Lower lobe of right lung (tissue), 2 donors: ENCODE results near the gene OXSR1. TPM values are rescaled to one million over a fixed set of nuclear protein-coding genes. Genes with fewer than 3 reads are reported as not detected.
A peak's percentile ranks its signal among the peaks of the same experiment; 100 is the strongest.

ENCODE experiments used
- ATAC-seq, 2 donors: fragments of 200-7000 bp; cut with Tn5 transposase; one replicate each; pipeline ENCODE4 v1.9.1; 2020 to 2022; ENCODE audit warnings: mild to moderate bottlenecking in 2 of 2, moderate library complexity in 2 of 2
- DNase-seq: peaks from one replicate; pipeline ENCODE4 v3.0.0-alpha.2; 2020
- H3K27ac ChIP-seq: fragments of 200-600 bp; one replicate; pipeline ENCODE4 v1.8.0; 2022
- H3K27me3 ChIP-seq: fragments of 200-600 bp; one replicate; pipeline ENCODE4 v1.8.0; 2022; ENCODE audit warnings: low read depth
- H3K36me3 ChIP-seq: fragments of 200-600 bp; one replicate; pipeline ENCODE4 v1.8.0; 2022; ENCODE audit warnings: mild to moderate bottlenecking
- H3K4me1 ChIP-seq: fragments of 200-600 bp; one replicate; pipeline ENCODE4 v1.8.0; 2022
- H3K4me3 ChIP-seq: fragments of 200-600 bp; one replicate; pipeline ENCODE4 v1.8.0; 2022; ENCODE audit warnings: mild to moderate bottlenecking
- H3K9me3 ChIP-seq: fragments of 200-600 bp; one replicate; pipeline ENCODE4 v1.8.0; 2022
- intact Hi-C: fragments of 100-400 bp; cut with DNase I; formaldehyde crosslinking; loops from one replicate; pipeline ENCODE4 v1.11.0; 2022
- total RNA-seq: library from RNA; stranded (reverse); fragmentation: NEBNext Ultra II Directional; extraction: Animal tissue kit (Norgen Biotek cat#: 25700); gene quantifications from one replicate; pipeline ENCODE4 v1.2.1, GENCODE V29; 2021
- TF ChIP-seq, protein P1 (sequence below): fragments of 200-600 bp; IDR thresholded peaks from one replicate; pipeline ENCODE4 v1.8.0; 2022; ENCODE audit warnings: antibody characterized with exemption, mild to moderate bottlenecking
- donor health status: DM: no; HTN: yes; CAD: no; lungs with severe emphysema.

Gene OXSR1
- total RNA-seq, 1 donor from 2014 or later = 29.2 TPM

GRCh38 chr3:38136777-38137614 lies 28.3 kb upstream of the OXSR1 start, which contains the start of gene ACAA1:
ACAA1 (minus strand) TSS chr3:38137127; CDS start chr3:38137035, 92 bp downstream.
- Histone ChIP-seq H3K4me1 (peaks cover 68% of the 10 kb centered on the region), H3K4me3 (peak within 1 kb of the TSS; percentile 97), H3K27me3 (no peaks in the 10 kb centered on the region), H3K9me3 (no peaks in the 10 kb centered on the region), H3K36me3 (peaks cover 48% of the 10 kb centered on the region), H3K27ac (peak within 1 kb of the TSS; percentile 96)
- peak; percentile 100 for DNase-seq
- intact Hi-C loops = no loop called here
- TF ChIP-seq, protein P1, sequence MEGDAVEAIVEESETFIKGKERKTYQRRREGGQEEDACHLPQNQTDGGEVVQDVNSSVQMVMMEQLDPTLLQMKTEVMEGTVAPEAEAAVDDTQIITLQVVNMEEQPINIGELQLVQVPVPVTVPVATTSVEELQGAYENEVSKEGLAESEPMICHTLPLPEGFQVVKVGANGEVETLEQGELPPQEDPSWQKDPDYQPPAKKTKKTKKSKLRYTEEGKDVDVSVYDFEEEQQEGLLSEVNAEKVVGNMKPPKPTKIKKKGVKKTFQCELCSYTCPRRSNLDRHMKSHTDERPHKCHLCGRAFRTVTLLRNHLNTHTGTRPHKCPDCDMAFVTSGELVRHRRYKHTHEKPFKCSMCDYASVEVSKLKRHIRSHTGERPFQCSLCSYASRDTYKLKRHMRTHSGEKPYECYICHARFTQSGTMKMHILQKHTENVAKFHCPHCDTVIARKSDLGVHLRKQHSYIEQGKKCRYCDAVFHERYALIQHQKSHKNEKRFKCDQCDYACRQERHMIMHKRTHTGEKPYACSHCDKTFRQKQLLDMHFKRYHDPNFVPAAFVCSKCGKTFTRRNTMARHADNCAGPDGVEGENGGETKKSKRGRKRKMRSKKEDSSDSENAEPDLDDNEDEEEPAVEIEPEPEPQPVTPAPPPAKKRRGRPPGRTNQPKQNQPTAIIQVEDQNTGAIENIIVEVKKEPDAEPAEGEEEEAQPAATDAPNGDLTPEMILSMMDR = no peak
- peak; percentile 96 to 97 for ATAC-seq

DNA sequence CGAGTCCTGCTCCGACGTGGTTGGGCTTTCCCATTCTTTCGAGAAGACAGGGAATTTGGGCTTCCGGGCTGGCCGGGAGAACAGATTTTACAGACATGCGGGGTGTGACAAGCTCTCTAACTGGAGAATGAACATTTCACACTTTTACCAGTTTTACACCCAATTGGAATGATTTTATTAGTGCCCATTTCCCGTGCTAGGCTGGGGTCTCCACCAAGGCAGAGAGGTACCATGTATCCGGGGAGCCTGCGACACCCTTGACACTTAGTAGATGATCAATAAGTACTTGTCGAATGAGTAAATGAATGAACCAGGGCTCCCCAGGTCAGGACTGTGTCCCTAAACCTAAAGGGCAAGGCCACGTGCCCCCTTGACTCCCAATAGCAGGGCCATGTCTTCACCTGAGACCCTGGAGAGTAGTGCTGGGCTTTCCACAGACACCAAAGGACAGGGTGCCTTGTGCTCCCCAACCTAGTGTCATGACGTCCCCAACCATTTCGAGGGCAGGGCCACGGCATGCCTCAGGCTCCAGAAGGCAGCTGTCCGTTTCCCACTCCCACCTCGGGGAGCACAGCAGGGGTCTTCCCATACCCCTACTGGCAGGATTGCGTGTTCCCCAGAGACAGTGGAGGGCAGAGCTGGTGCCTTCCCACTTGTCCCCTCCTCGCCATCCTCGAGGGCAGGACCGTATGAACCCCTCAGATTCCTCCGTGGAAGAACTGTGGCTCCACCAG lies 27.6 kb upstream of the OXSR1 start:
- peak; percentile 0 to 35 for ATAC-seq
- Histone ChIP-seq H3K4me3 (peak overlapping the region; percentile 97), H3K27ac (peak overlapping the region; percentile 96), H3K36me3 (peaks cover 48% of the 10 kb centered on the region), H3K9me3 (no peaks in the 10 kb centered on the region), H3K27me3 (no peaks in the 10 kb centered on the region), H3K4me1 (peaks cover 60% of the 10 kb centered on the region)
- intact Hi-C loops = no loop called here
- TF ChIP-seq, protein P1 = no peak
- DNase-seq = peak; percentile 49

- TF ChIP-seq, protein P1 = no peak
- H3K4me3 ChIP-seq = peak within 1 kb of the TSS; percentile 97
- peaks cover 41% of the 10 kb centered on the region for H3K36me3 ChIP-seq
- H3K27me3 ChIP-seq = no peaks in the 10 kb centered on the region
- peak within 1 kb of the TSS; percentile 96 for H3K27ac ChIP-seq
- intact Hi-C loops = no loop called here
- H3K4me1 ChIP-seq = peaks cover 61% of the 10 kb centered on the region
- no peaks in the 10 kb centered on the region for H3K9me3 ChIP-seq
- DNase-seq (peak; percentile 94), ATAC-seq (peak; percentile 70 to 76)
Observed at GRCh38 chr3:38138349-38139190, 26.8 kb upstream of the OXSR1 start, which contains the start of gene MYD88. MYD88 (plus strand) TSS chr3:38138661; CDS start chr3:38138701, 40 bp downstream.

DNA sequence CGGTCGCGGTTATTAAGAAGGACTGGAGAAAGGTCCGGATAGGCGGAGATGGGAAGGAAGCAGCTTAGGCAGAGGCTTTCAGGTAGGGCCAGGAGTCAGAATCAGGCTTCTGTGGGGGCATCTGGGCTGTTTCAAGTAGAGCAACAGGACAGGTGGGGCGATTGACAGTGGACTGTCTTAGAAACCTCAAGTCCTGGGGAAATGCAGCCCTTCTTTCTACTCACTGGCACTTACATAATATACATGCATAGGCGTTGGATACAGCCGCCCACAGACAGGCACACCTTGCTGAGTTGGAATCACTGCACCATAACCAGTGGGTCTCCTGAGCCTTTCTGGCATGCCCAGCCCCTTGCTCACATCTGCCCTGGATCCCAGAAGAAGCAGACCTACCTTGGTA lies 26.1 kb upstream of the OXSR1 start:
- Histone ChIP-seq H3K36me3 (peaks cover 35% of the 10 kb centered on the region), H3K27me3 (no peaks in the 10 kb centered on the region), H3K4me1 (peaks cover 57% of the 10 kb centered on the region), H3K4me3 (peak overlapping the region; percentile 97), H3K9me3 (no peaks in the 10 kb centered on the region), H3K27ac (peak overlapping the region; percentile 96)
- intact Hi-C loops = no loop called here
- ATAC-seq (no peak), DNase-seq (peak; percentile 33)
- TF ChIP-seq, protein P1 = no peak

DNA sequence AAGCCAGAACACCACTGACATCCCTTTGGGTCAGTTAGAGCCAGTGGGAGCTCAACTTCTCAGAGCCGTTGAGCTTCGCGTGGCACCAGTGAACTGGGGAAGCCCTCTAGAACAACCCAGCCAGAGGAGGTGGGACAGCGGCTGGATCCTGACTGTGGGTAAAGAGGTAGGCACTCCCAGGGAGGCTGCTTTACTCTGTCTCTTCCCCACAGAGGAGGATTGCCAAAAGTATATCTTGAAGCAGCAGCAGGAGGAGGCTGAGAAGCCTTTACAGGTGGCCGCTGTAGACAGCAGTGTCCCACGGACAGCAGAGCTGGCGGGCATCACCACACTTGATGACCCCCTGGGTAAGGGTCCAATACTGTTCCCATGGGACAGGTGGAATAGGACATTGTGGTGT lies 25.7 kb upstream of the OXSR1 start:
- intact Hi-C loops = no loop called here
- Histone ChIP-seq H3K4me1 (peaks cover 52% of the 10 kb centered on the region), H3K4me3 (peak overlapping the region; percentile 97), H3K36me3 (peaks cover 30% of the 10 kb centered on the region), H3K9me3 (no peaks in the 10 kb centered on the region), H3K27me3 (no peaks in the 10 kb centered on the region), H3K27ac (peak overlapping the region; percentile 96)
- TF ChIP-seq, protein P1 = no peak
- ATAC-seq (no peak), DNase-seq (peak; percentile 39)
